ENCODE data around the gene CDK18. TPM values are rescaled to one million over a fixed set of nuclear protein-coding genes. Genes with fewer than 3 reads are reported as not detected.
A peak's percentile ranks its signal among the peaks of the same experiment; 100 is the strongest.

CDK18 gene
- total and polyA plus RNA-seq, 2 of the 8 experiments (the other 6 are each of a cell fraction or from before 2014, with no cell fraction given): 31.2 to 44.0 TPM

- no peak overlapping the region for H2AK5ac ChIP-seq (ENCODE audit: low read depth, low read length)
- no peak overlapping the region for H3K18ac ChIP-seq (ENCODE audit: extremely low read depth, low read length)
- no peak overlapping the region for H3K27ac ChIP-seq (ENCODE audit: low read depth, low read length)
- H3K4me2 ChIP-seq (ENCODE audit: insufficient read depth in 1 of 2, low read depth in 2 of 2, low read length in 2 of 2): peak overlapping the region in 1 of 2 experiments; percentile 19; a peak in 1 of 4 replicates
- DNase-seq (ENCODE audit: low read depth in 1 of 2, low spot score in 2 of 2) (no peak), FAIRE-seq (no peak)
- peaks cover 0 to 11% (median 6%) of the 10 kb centered on the region in 4 experiments; a peak in 4 of 7 replicates for H3K27me3 ChIP-seq (replicated peaks in 1 of 4; ENCODE audit: control insufficient read depth in 3 of 4, extremely low read depth in 1 of 4, insufficient read depth in 3 of 4, low read length in 3 of 4)
- no peak overlapping the region for H3K56ac ChIP-seq (replicated peaks; ENCODE audit: insufficient read length, low read depth, low read length)
- peaks cover 0 to 33% (median 20%) of the 10 kb centered on the region in 4 experiments; a peak in 6 of 7 replicates for H3K4me1 ChIP-seq (replicated peaks in 1 of 4; ENCODE audit: control insufficient read depth in 3 of 4, insufficient read depth in 4 of 4, low read length in 3 of 4)
- H4K91ac ChIP-seq (replicated peaks; ENCODE audit: insufficient read length, low read length): no peak overlapping the region
- H3K23me2 ChIP-seq (ENCODE audit: low read depth, low read length): peaks cover 4% of the 10 kb centered on the region
- no peak overlapping the region for H3K23ac ChIP-seq (ENCODE audit: insufficient read length)
- 79% methylated on average over 15 of the region's 17 CpGs; no CpG with 5 or more reads in 1 of the 2 experiments for WGBS, 2 experiments (ENCODE audit: extremely low coverage in 1 of 2, insufficient coverage in 1 of 2, insufficient read length in 1 of 2, insufficient replicate concordance in 2 of 2, low coverage in 1 of 2, low lambda C conversion rate in 2 of 2, missing lambda C conversion rate in 1 of 2)
- ChIA-PET CTCF (ENCODE audit: partially characterized antibody) (interaction anchor here (0.7 to 31.2 kb wide), 7 partner anchors 8 to 84 kb away, joined by 3 to 767 read pairs (median 19); partner anchors contain the start of gene BLACAT1), POLR2A (ENCODE audit: partially characterized antibody) (interaction anchor here (1.0 kb wide), 1 partner anchor 40 kb away, joined by 3 read pairs; no protein-coding TSS in a partner anchor)
- no peaks in the 10 kb centered on the region for H3K79me1 ChIP-seq (ENCODE audit: low read depth, low read length)
- no peak overlapping the region for H2BK15ac ChIP-seq (ENCODE audit: low read length)
- H2BK5ac ChIP-seq (ENCODE audit: low read depth, low read length): peak overlapping the region; percentile 5; the same call in 1 of the 2 replicates
- no peak overlapping the region for H3K9ac ChIP-seq (replicated peaks in 1 of 4; ENCODE audit: extremely low read depth in 1 of 4, low read depth in 3 of 4, low read length in 3 of 4)
- H3K36me3 ChIP-seq (ENCODE audit: control insufficient read depth in 2 of 4, insufficient read depth in 4 of 4, low read length in 3 of 4): no peaks in the 10 kb centered on the region
- no peak overlapping the region for H3K14ac ChIP-seq (ENCODE audit: insufficient read length)
- H3K4ac ChIP-seq (replicated peaks; ENCODE audit: insufficient read length, low read depth, low read length): no peak overlapping the region
- H2BK20ac ChIP-seq (ENCODE audit: low read length): peak overlapping the region; percentile 62; the same call in 1 of the 2 replicates
- TF ChIP-seq SUZ12 (IDR thresholded peaks at IDR 0.05; ENCODE audit: low read length) (no peak), SIRT6 (IDR thresholded peaks at IDR 0.05; ENCODE audit: low read length) (no peak), MAX (IDR thresholded peaks at IDR 0.05) (0 out of 2 replicates have a peak, but pooled peaks have one; percentile 10)
- peaks cover 0 to 3% of the 10 kb centered on the region in 2 experiments for H4K20me1 ChIP-seq (replicated peaks in 1 of 2; ENCODE audit: control insufficient read depth in 1 of 2, insufficient read depth in 2 of 2, low read length in 2 of 2)
- H4K8ac ChIP-seq (ENCODE audit: extremely low read depth, insufficient read depth, low read length): no peak overlapping the region
- H3K79me2 ChIP-seq (ENCODE audit: control insufficient read depth in 1 of 2, insufficient read depth in 2 of 2, low read length in 2 of 2): no peaks in the 10 kb centered on the region
- no peaks in the 10 kb centered on the region for H3K9me3 ChIP-seq (ENCODE audit: insufficient read depth in 2 of 2, low read depth in 1 of 2, low read length in 1 of 2)
- peak overlapping the region; percentile 40; the same call in 1 of the 2 replicates for H2BK12ac ChIP-seq (ENCODE audit: low read depth, low read length)
- H4K5ac ChIP-seq (ENCODE audit: insufficient read length, low read depth, low read length): no peak overlapping the region
- no peak overlapping the region for H3K4me3 ChIP-seq (ENCODE audit: extremely low read depth in 1 of 4, insufficient read depth in 2 of 4, low read depth in 3 of 4, low read length in 4 of 4)
- no peak overlapping the region for H2AFZ ChIP-seq (ENCODE audit: low read length)
- H2BK120ac ChIP-seq (replicated peaks; ENCODE audit: low read depth, low read length): no peak overlapping the region
These were observed 24.0 kb upstream of the CDK18 start for GRCh38 chr1:205480349-205480985.
